Pulmonary artery endothelial cell (primary cell): ENCODE measurements around the gene POLN. TPM values are rescaled to one million over a fixed set of nuclear protein-coding genes. Genes with fewer than 3 reads are reported as not detected.

Experiments used
- DNase-seq: peaks from one replicate; pipeline ENCODE4 v3.0.0-alpha.2; 2011; ENCODE audit warnings: low read depth, low spot score
- total RNA-seq: library from RNA; depleted of rRNA; stranded (reverse); fragments of >200 nt; gene quantifications from 2 replicates; pipeline ENCODE4 v1.2.3, GENCODE V29; 2014

POLN gene
- total RNA-seq, 1 donor from 2014 or later: 2.0 TPM

GRCh38 chr4:2060611-2061185 lies 181.2 kb downstream of the POLN start:
- DNase-seq: no peak

DNA sequence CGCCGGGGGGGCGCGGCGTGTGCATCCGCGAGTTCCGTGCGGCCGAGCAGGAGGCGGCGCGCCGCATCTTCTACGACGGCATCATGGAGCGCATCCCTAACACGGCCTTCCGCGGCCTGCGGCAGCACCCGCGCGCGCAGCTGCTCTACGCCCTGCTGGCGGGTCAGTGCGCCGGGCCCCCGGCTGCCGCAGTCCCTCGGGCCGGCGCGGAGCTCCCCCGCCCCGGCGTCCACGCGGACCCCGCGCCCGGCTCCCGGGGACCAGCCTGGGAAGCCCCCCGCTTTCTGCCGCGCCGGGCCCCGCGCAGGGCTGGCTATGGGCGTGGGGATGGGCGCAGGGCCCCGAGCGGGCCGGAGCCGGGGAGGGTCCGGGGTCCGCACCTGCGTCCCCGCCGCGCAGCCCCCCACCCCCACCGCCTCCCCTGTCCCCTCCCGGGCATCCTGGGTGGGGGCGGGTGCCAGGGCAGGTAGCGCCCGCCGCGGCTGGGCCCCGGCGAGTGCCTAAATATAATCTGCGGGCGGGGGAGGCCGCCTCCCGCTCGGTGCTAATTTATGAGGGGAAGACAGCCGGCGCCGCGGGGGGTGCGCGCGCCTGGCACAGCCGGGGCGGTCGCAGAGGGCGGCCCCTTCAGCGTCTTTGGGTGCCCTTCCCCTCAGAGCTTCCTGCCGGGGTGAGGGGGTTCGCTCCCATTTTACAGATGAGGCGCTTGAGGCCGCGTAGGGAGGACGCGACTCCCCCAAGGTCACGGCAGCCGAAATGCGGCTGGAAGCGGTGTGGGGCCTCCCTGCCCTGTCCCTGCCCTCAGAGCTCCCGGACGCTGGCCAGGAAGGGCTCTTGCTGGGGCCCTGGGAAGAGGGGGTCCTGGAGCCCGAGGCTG lies 182.0 kb downstream of the POLN start:
- no peak for DNase-seq

- no peak for DNase-seq
Measured at GRCh38 chr4:2059046-2059725, 182.7 kb downstream of the POLN start, which contains the start of gene NAT8L. NAT8L (plus strand) TSS chr4:2059327; CDS start chr4:2059512, 185 bp downstream.

GRCh38 chr4:2058264-2059045 lies 183.5 kb downstream of the POLN start:
- no peak for DNase-seq

GRCh38 chr4:2057382-2058065 lies 184.4 kb downstream of the POLN start:
- DNase-seq: no peak

- no peak for DNase-seq
Measured at GRCh38 chr4:2054217-2054616, 187.7 kb downstream of the POLN start.

GRCh38 chr4:2051086-2051485 lies 190.8 kb downstream of the POLN start:
- DNase-seq: no peak

- no peak for DNase-seq
Measured at GRCh38 chr4:2049811-2050210, 192.1 kb downstream of the POLN start.

GRCh38 chr4:2049381-2049780 lies 192.5 kb downstream of the POLN start:
- DNase-seq: no peak

DNA sequence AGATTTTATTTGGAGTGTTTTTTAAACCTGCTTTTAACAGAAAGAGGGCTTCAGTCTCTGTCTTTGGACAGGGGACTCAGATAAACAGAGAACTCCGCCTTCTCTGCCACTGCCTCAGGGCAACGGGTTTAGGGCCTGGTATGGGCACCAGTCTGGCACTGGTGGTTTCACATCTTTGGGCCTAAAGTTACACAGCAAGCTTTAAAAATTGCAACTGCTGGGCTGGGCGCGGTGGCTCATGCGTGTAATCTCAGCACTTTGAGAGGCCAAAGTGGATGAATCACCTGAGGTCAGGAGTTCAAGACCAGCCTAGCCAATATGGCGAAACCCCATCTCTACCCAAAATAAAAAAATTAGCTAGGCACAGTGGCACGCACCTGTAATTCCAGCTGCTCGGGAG lies 193.1 kb downstream of the POLN start:
- no peak for DNase-seq

DNA sequence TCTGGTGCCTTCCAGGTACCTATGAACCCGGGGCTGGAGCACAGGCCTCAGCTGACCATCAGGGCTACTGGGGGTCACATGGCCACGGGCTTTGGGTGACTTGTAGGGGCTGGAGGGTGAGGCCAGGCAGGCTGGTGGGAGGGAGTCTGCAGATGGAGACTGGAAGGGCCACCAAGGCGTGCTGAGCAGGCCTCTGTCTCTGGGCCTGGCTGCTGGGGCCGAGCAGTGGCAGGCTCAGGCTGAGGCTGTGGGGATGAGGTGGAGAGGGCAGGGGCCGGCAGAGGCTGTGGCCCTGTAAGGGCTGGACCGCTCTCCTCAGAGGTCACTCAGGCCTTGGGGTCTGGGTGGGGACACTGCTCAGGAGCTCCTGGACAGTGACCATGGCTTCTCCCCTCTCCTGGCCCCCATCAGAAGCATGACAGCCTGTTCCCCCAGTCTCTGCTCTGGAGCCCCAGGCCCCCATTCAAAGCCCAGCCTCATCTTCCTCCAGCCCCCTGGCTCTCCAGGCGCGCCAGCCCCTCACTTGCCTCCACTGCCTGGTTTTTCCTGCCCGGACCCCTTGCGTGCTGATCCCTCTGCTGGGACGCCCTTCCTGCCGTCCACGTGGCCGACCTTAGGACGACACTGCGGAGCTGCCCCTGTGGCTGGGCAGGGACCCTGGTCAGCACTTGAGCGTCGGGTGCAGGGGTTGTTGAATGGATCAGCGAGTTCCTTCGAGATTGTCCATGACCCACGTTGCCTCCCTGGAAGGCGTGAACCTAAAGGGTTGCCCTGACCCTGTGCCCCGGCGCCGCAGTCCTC lies 193.9 kb downstream of the POLN start:
- DNase-seq: no peak

- DNase-seq: no peak
Measured at GRCh38 chr4:2047031-2047660, 194.8 kb downstream of the POLN start.

GRCh38 chr4:2046031-2046961 lies 195.6 kb downstream of the POLN start:
- no peak for DNase-seq

DNA sequence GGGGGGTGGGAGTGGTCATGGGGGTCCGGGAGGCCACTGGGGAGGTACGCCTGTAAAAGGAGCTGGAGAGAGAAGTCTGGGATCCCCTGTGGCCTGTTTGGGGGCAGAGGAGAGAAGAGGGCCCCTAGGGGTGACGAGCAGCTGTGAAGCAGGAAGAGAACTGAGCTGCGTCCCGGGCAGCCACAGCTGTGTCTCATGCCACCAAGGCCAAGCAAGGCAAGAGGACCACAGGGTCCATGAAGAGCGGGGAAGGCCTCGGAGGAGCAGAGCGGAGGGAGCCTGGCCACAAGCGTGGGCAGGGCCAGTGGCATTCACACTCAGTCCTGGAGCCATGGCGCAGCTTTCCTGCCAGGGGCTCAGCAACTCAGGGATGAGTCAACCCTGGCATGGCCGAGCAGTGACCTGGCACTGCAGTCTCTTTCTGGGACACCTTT lies 196.4 kb downstream of the POLN start:
- no peak for DNase-seq

DNA sequence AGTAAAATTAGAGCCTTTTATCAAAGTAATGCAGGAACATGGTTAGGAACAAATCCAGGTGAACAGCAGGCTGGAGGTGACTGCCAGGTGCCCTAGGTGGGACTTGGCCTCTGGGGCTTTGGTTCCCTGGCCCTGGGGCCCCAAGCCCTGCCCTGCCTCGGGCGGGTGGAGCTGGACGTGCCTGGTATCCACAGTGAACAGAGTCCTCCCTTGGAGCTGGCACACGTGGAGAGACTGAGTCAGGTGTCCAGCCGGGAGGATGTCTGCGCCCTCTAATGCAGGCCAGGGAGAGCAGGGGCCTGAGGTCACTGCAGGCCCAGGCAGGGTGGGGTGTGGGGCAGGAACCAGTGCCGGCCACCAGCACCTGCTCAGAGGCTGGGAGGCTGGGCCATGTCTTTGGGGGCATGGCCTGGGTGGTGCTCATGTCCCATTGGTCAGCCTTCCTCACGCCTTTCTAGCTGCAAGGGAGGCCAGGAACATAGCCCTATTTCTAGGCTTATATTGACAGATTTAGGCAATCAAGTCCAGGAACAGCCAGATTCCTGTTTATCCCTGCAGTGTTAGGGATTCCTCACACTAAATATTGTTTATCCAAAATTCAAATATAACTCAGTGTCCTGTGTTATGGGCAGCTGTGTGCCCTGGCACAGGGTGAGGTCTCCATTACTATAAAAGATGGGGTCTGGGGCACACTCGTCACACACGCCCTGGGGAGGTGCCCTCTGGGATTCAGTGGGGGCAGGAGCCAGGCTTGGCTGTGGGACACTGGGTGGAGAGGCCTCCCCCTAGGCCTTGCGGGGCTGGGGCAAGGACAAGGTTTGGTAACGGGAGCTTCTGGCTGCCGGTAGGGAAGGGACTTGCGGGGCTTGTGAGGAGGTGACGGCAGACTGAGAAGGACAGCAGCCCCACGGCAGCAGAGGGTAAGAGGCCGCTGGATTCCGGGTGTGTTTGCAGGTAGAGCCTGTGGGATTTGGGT lies 197.1 kb downstream of the POLN start:
- DNase-seq: no peak

GRCh38 chr4:2044119-2044485 lies 197.8 kb downstream of the POLN start:
- no peak for DNase-seq

GRCh38 chr4:2043396-2044118 lies 198.4 kb downstream of the POLN start:
- no peak for DNase-seq
